ENCODE results near the gene ADRA2B.

DNA sequence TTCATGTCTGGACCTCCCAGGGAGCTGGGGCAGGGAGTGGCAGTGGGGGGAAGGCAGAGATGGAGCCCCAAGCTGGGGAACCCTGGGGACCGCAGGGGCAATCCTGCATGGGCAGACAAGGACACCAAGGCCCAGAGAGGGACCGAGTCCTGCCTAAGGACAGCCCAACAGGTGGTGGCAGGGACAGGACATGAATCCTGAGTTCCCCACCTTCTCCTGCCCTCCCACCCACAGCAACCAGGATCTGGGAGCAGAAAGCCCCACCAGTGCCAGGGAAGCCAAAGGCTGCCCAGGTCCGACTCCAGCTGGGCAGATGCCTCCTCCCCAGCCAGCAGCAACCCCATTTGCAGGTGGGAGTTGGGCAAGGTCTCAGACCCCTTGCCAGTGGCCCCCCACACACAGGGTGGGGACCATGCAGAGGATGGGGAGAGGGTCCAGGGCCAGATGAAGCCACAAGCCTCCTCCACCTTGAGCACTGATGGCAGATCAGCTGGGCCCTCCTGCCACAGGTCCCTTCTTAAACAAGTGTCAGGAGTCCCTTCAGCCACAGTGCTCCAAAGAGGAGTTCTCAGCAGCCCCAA is 6.3 kb downstream of the ADRA2B start:
- TF ChIP-seq, protein P1, sequence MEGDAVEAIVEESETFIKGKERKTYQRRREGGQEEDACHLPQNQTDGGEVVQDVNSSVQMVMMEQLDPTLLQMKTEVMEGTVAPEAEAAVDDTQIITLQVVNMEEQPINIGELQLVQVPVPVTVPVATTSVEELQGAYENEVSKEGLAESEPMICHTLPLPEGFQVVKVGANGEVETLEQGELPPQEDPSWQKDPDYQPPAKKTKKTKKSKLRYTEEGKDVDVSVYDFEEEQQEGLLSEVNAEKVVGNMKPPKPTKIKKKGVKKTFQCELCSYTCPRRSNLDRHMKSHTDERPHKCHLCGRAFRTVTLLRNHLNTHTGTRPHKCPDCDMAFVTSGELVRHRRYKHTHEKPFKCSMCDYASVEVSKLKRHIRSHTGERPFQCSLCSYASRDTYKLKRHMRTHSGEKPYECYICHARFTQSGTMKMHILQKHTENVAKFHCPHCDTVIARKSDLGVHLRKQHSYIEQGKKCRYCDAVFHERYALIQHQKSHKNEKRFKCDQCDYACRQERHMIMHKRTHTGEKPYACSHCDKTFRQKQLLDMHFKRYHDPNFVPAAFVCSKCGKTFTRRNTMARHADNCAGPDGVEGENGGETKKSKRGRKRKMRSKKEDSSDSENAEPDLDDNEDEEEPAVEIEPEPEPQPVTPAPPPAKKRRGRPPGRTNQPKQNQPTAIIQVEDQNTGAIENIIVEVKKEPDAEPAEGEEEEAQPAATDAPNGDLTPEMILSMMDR (IDR thresholded peaks at IDR 0.05), result no peak
- no peak for TF ChIP-seq POLR2AphosphoS5 (IDR thresholded peaks at IDR 0.05; ENCODE audit: insufficient read depth in 1 of 2, low read depth in 1 of 2)
- TF ChIP-seq POLR2A (IDR thresholded peaks at IDR 0.05), result no peak
